Activated naive CD4-positive, alpha-beta T cell treated with anti-CD3 and anti-CD28 coated beads, Interleukin-2, amount 50 U/mL, for 16 hours (primary cell): ENCODE results near the gene BTF3L4.
"Not testable (repeated sequence)": the region's sequence is repeated elsewhere in the genome, so short reads cannot be mapped to it uniquely, and the experiment has no call there.

Experiments used
- DNase-seq: peaks from one replicate; pipeline ENCODE4 v3.0.0-alpha.2; 2020

The BTF3L4 gene

DNA sequence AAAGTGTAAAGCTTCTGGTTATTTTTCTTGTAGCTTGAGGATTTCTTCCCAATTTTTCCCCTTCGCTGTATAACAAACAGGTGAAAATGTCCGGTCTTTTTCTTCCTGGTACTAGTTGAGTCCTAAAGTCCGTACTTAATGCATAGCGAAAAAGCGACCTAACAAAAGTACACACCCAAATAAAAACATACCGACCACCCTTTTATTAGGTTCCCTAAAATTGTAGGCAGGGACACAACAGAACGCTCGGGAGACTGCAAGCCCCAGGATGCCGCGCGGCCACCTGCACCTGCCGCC is 281 bp upstream of the BTF3L4 start:
- DNase-seq = no peak

DNA sequence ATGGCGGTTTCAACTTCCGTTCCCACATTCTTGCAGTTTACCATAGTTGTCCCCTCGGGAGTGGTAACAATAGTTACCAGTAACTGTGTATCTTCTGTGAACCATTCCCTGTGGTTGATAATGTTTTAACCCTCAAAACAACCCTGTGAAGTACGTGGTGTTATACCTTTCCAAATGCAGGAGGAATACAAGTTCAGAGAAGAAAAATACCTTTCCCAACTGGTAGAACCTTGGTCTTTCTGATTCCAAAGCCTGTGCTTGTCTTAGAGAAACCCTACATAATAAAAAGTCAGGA is 789 bp downstream of the BTF3L4 start:
- DNase-seq = no peak

DNA sequence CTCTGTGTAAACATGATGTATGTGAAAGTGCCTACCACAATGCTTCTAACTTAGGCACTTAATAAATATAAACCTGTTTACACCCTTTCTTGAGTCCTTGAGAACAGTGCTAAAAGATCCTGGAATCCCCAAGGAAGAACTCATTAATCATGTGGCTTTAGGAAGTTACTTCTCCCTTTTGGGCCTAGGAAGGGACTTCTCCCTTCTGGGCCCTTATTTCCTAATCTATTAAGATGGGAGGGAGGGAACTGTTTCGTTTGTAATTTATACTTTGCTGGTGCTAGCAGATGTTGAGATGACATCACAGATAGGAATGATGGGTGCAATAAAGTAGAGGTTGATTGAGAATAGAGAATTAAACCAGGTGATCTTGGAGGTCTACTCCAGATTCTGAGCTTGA is 1.2 kb downstream of the BTF3L4 start:
- no peak for DNase-seq

DNA sequence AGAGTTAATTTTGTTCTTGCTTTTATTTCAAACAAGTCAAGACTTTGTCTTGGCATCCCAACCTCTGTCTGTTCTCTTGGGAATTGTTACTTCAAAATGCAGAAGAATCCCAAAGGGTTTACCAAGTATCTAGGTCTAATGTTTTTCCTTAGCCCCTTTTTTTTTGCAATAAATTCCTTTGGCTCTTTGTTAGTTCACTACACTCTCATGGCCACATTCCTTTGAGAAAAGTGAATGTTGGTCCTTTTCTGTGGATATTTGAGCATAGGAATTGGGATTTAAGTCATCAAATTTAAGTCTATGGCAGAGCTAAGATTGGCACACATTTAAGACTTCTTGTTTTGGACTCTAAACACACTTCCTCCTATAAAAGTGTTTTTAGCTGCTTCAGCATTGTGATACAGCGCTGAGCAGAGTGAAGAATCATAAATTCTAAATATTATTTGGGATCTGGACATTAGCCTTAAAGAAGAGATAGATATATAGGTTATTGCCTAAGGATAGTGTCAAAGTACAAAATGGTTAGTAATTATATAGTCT is 1.9 kb downstream of the BTF3L4 start:
- DNase-seq = no peak

- DNase-seq = no peak
Observed at GRCh38 chr1:52059321-52059720, 3.2 kb downstream of the BTF3L4 start.

DNA sequence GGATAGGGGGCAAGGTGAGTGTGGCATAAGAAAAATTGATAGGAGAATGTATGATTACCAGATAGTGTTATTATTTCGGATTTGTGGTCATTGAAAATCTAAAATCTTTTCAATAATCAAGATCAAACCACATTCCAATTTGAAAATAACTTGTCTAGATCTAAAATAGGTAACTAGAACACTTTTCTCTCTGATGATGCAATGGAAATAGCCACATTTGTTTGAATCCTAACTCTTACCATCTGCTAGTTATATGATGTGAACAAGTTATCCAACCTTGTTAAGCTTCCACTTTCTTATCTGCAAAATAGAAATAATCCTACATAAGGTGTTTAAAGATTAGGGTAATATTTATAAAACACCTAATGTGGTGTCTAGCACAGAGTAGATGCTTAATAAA is 3.8 kb downstream of the BTF3L4 start:
- no peak for DNase-seq

DNA sequence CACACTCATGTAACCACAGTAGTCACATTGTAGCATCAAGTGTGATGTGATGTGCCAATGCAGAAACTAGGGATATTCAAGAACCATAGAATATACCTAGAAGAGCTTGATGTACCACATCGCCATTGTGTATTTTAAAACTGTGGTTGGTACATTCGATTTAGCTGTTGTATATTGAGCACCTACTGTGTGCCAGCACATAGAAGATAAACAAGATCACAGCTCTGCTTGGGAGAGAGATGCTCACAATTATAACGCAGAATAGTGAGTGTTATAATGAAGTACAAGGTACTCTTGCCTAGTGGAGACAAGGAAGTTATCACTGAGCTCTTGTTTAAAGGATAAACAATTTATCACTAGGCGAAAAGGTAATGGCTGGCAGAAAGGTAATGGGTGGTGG is 4.7 kb downstream of the BTF3L4 start:
- no peak for DNase-seq

GRCh38 chr1:52063192-52063591 is 7.1 kb downstream of the BTF3L4 start:
- no peak for DNase-seq

DNA sequence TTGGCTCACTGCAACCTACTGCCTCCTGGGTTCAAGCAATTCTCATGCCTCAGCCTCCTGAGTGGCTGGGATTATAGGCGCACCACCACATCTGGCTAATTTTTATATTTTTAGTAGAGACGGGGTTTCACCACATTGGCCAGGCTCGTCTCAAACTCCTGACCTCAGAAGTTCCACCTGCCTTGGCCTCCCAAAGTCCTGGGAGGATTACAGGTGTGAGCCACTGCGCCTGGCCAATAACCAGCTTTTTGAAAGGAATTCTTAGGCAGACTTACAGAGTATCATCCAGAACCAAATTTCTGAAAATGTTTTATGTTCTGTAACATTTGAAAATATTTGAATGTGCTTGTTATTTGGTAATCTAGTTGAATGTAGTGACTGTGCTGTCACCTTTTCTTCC is 14.6 kb downstream of the BTF3L4 start:
- DNase-seq = no peak

GRCh38 chr1:52072291-52072690 is 16.2 kb downstream of the BTF3L4 start:
- no peak for DNase-seq

GRCh38 chr1:52077277-52077676 is 21.2 kb downstream of the BTF3L4 start:
- DNase-seq = not testable (repeated sequence)

DNA sequence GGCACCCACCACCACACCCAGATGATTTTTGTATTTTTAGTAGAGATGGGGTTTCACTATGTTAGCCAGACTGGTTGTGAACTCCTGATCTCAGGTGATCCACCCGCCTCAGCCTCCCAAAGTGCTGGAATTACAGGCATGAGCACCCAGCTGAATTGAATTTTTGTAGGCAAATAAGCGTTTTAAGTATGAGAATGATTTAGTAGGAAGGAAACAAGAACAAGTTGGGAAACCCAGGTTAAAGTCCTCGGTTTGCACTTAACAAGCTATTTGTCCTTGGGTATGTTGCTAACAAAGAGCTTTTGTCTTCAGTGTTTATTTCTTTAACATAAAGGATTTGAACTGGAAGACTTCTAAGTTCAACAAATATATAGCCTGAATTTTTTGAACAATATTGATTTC is 23.9 kb downstream of the BTF3L4 start:
- no peak for DNase-seq

DNA sequence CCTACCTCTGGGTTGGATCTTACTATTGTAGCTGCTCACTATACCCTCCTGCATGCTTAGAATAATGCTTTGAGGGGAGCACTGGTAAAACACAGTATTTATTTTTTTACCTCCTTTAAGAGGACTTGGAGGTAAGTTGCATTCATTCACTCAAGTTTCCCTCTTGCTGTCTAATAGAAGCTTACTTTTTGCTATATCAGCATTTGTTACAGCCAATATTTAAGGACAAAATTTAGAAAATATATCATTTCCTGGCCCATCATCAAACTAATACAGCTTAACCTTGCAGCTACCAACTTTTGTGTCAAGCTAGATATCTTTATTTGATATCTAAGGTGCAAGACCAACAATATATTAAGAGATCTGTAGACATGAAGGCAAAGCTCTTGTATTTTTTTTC is 31.8 kb downstream of the BTF3L4 start:
- DNase-seq = not testable (repeated sequence)

GRCh38 chr1:52094300-52094699 is 38.2 kb downstream of the BTF3L4 start:
- not testable (repeated sequence) for DNase-seq

- no peak for DNase-seq
Observed at GRCh38 chr1:52096216-52096615, 40.1 kb downstream of the BTF3L4 start.

GRCh38 chr1:52098139-52098871 is 42.2 kb downstream of the BTF3L4 start:
- DNase-seq = no peak

DNA sequence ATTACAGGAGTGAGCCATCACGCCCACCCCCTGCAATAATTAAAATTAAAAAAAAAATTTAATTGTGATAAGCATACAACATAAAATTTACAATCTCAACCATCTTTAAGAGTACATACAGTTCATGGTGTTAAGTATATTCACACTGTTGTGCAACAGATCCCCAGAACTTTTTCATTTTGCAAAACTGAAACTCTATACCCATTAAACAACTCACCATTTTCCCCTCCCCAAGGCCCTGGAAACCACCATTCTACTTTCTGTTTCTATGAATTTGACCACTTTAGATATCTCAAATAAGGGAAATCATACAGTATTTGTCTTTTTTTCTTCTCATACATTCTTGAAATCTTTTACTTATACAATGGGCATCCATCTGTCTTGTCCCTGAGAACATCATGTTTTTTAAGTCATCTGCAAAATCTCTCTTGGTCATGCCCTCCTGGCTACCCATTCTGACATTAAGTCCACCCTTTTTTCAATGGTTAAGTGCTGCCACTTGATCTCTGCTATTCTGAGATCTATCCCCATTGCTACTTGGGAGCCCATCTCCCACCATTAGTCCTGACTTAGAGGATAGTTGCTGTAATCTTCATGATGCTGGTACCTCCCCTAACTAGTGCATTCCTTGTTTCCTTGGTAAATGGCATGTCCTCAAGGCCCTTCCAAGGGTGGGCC is 46.4 kb downstream of the BTF3L4 start:
- no peak for DNase-seq

DNA sequence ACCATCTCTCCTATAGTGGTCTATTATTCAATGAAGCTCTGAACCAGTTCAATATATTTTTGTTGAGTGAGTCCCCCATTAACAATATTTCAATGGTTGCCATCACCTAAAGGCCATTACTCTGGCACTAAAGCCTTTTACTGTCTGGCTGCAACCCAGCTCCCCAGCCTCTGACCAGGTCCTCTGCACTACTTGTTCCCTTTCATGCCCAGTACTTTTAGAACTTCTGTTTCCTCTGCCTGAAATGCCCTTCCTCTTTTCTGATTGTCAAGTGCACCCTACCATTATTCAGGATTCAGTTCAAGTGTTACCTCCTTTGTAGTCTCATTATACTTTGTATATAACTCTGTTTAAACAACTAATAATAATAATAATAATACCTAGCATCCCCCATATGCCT is 55.4 kb downstream of the BTF3L4 start:
- DNase-seq = no peak

DNA sequence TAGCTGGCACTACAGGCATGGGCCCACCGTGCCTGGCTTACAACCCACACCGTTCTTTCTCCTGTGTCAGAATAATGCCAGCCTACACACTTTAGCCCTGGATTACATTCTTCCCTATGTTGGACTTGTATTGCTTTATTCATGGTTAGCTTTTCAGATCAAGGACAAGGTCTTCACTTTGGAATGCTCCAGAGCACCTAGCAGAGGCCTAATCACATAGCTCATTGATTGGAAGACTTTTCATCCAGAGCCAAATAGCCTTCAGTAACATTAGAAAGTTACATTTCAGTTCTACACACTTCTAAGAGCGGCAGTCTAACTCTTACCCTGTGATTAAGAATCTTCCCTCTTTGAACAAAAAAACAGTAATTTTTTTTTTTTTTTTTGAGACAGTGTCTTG is 56.4 kb downstream of the BTF3L4 start:
- DNase-seq = no peak

DNA sequence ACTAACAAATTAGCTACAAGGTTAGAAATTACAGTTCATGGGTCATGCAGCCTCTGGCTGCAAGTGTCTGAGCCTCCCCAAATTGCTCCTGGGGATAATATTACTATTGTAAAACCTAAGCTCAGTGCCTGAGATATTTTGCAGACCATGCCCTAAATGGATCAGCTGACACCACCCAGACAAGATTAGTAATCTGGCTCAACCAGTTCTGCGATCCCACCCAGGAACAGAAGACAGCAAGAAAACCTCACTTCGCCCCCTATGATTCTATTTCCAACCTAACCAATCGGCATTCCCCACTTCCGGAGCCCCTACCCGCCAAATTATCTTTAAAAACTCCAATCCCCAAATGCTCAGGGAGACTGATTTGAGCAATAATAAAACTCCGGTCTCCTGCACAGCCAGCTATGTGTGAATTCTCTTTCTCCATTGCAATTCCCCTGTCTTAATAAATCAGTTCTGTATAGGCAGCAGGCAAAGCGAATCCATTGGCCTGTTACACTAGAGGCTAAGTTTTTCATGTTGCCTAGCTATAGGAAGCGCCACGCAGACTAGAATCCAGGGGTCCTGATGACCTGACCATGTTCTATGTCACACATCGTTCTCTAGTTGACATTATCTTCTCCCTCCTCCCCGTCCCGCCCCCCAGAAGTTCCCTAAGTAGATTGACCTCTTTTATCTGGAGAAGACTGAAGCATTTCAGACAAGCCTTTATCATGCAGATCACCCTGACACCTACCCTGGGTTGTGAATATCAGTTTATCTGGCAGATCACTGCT is 63.4 kb downstream of the BTF3L4 start:
- no peak for DNase-seq

- no peak for DNase-seq
Observed at GRCh38 chr1:52122384-52122783, 66.3 kb downstream of the BTF3L4 start.

- no peak for DNase-seq
Observed at GRCh38 chr1:52123622-52124021, 67.5 kb downstream of the BTF3L4 start.

DNA sequence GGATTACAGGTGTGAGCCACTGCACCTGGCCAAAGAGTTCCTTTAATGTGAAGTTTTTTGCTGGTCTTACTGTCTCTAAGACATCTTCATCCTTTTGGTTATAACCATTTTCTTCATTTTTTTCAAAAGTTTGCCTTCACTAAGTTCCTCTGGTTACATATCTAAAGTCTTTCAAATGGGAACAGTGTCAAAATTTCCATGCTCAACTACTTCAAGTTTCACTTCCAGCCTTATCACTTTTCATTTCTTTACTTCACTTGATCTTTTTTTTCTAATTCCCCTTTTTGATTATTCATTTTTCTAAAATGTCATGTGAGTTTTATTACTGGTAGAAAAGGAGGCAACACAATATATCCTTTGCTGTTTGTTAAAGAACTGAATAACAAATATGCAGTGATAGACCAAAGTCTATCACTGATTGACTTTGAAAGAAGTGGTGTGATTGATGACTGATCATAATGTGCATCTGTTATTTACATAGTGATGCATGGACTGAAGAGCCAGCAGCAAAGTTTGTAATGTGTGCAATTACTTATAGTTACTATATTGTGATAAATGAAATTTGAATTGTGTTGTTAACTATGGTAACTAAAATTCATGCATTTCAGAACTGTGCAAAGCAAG is 69.8 kb downstream of the BTF3L4 start:
- DNase-seq = no peak
